Ramos (cell line): ENCODE data around the gene ALB.

Source experiments
- in situ Hi-C: fragments of 300-500 bp; cut with MboI; formaldehyde crosslinking; loops from one replicate; pipeline ENCODE4 v1.14.3; 2022; ENCODE audit warnings: low sequenced_read_pairs; ENCODE audit not compliant: unreplicated experiment

The ALB gene

GRCh38 chr4:73447671-73448070 is 43.6 kb downstream of the ALB start:
- in situ Hi-C loops, result no loop called here

- in situ Hi-C loops, result no loop called here
Measured at GRCh38 chr4:73448448-73449203, 44.5 kb downstream of the ALB start.

- in situ Hi-C loops, result no loop called here
Measured at GRCh38 chr4:73450398-73451004, 46.4 kb downstream of the ALB start.

- in situ Hi-C loops, result no loop called here
Measured at GRCh38 chr4:73451404-73451803, 47.3 kb downstream of the ALB start.

- in situ Hi-C loops, result no loop called here
Measured at GRCh38 chr4:73451981-73452747, 48.1 kb downstream of the ALB start.

GRCh38 chr4:73452953-73453700 is 49.0 kb downstream of the ALB start:
- in situ Hi-C loops, result no loop called here

- in situ Hi-C loops, result no loop called here
Measured at GRCh38 chr4:73453701-73454005, 49.6 kb downstream of the ALB start.

GRCh38 chr4:73454920-73455319 is 50.8 kb downstream of the ALB start:
- in situ Hi-C loops, result no loop called here

- in situ Hi-C loops, result no loop called here
Measured at GRCh38 chr4:73456177-73457022, 52.3 kb downstream of the ALB start.

GRCh38 chr4:73458184-73459047 is 54.3 kb downstream of the ALB start:
- in situ Hi-C loops, result no loop called here

- in situ Hi-C loops, result no loop called here
Measured at GRCh38 chr4:73459048-73459421, 54.9 kb downstream of the ALB start.

GRCh38 chr4:73460913-73461522 is 56.9 kb downstream of the ALB start:
- in situ Hi-C loops, result no loop called here

GRCh38 chr4:73468170-73468569 is 64.1 kb downstream of the ALB start:
- in situ Hi-C loops, result no loop called here

GRCh38 chr4:73470728-73471127 is 66.6 kb downstream of the ALB start:
- in situ Hi-C loops, result no loop called here
